Activated CD4-positive, alpha-beta T cell treated with anti-CD3 and anti-CD28 coated beads, Interleukin-2, amount 50 U/mL, for 24 hours (primary cell): ENCODE results near the gene CR1L.
"Not testable (repeated sequence)": the region's sequence is repeated elsewhere in the genome, so short reads cannot be mapped to it uniquely, and the experiment has no call there.

ENCODE experiments used
- DNase-seq, 2 donors: peaks; one replicate each; pipeline ENCODE4 v3.0.0-alpha.2; 2020; ENCODE audit warnings: low read depth in 1 of 2, low spot score in 1 of 2

Gene CR1L

DNA sequence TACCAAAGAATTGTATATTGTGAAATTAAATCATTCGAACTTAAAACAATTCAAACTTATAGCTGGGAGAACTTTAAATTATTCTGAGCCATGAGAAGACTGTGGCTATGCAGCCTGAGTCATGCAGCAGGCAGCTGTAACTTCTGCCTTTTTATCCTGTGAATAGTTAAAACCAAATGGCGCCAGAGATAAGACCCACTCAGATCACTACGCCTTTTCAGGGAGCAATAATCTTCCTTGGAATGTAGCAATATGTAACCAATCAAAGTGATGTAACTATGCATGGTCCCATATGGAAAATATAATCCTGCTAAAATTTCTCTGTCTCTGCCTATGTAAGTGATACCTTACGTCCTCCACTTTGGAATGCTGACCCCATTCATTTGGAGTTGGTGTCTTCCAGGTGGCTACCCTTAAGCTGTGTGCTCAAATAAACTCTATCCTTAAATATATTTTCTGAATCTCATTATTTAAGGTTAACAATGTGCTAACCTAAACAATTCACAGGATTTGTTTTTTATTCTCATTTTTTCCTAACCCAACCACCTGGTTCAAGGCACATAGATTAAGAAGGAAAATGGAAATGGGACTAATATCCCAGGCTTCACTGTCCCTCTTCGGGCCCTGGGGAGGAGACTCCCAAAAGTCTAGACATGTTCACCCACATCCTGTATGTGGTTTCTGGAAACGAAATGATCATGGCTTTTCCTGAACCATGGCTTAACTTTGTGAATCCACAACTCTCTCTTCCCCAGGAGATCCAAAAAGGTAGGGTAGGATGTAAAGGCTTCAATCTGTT, 35.9 kb downstream of the CR1L start:
- not testable (repeated sequence) for DNase-seq

DNA sequence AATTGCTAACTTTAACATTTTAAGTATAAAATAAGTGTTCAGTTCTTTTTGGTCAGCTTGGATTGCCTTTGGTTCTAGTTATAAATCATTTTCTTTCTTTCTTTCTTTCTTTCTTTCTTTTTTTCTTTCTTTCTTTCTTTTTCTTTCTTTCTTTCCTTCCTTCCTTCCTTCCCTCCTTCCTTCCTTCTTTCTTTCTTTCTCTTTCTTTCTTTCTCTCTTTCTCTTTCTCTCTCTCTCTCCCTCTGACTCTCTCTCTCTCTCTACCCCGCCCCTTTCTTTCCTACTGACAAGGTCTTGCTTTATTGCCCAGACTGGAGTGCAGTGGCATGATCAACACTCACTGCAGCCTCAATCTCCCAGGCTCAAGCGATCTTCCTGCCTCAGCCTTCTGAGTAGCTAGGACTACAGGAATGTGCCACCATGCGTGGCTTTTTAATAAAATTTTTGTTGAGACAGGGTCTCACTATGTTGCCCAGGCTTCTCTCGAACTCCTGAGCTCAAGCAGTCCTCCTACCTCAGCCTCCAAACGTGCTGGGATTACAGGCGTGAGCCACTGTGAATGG, 38.0 kb downstream of the CR1L start:
- DNase-seq, result not testable (repeated sequence)

DNA sequence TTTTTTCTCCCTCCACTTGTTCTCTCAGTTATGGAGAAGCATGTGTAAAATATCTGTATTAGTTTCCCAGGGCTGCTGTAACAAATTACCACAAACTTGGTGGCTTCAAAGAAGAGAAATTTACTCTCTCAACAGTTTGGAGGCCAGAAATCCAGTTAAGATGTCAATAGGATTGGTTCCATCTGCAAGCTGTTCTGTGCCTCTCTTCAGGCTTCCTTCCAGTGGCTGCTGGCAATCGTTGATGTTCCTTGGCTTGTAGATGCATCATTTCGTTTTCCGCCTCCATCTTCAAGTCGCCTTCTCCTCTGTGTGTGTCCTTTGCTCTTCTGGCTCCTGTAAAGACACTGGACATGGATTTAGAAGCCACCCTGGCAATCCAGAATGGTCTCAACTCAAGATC, 45.6 kb downstream of the CR1L start:
- not testable (repeated sequence) for DNase-seq

DNA sequence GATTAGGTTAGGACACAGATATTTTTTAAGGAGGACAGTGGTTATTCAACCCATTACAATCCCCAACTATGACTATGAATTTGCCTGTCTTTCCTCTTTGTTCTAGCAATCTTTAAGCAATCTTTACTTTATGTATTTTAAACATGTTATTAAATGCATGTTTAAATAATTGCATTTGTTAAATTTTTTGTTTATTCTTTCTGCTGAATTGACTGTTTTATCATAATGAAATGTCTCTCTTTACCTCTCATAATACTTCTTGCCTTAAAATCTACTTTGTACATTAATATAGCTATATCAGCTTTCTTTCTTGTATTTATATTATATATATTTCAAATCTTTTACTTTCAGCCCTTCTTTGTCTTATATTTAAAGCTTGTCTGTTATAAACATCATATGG, 46.1 kb downstream of the CR1L start:
- no peak for DNase-seq

DNA sequence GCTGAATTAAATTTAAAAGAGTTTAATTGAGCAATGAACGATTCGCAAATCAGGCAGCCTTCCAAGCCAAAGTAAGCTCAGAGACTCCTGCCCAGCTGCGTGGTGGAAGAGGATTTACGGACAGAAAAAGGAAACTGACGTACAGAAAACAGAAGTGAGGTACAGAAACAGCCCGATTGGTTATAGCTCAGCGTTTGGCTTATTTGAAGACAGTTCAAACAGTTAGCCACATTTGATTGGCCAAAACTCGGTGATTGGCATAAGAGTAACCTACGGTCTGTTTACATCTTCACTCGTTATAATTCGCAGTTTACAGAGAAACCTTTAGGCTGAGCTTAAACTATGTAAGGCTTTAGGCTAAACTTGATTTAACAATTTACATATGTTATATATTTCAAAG, 46.9 kb downstream of the CR1L start:
- DNase-seq, result no peak

DNA sequence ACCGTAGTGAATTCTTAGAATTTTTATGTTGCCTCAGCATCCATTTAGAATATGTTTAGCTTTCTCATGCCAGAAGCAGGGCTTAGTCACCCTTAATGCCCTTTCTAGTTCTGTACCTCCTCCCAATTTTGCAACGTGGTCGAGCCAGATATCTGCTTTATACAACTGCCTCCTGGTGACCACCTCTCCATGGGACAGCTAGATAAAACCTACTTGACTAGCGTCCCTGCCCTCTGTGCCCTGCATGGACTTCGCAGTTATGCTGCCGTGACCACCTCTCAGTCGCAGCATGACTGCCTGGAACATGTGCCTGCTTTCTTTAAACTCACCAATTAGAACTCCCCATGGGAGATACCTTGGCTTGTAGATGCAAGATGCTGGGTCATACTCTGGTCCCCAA, 47.4 kb downstream of the CR1L start:
- DNase-seq, result not testable (repeated sequence)

DNA sequence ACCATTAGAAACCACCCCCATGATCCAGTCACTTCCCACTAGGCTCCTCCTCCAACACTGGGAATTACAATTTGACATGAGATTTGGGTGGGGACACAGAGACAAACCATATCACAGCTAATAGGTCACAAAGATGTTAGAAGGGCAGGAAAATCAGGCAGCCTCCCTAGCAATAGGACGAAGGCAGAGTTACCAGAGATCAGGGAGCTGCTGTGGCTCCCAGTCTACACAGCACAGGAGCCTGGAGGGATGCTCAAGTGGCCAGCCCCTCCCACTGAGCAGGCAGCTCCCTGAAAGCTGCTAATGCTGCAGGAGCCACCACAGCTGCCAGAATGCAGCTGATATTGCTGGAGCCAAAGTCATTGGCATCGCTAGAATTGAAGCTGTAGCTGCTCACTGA, 51.0 kb downstream of the CR1L start:
- DNase-seq, result no peak

DNA sequence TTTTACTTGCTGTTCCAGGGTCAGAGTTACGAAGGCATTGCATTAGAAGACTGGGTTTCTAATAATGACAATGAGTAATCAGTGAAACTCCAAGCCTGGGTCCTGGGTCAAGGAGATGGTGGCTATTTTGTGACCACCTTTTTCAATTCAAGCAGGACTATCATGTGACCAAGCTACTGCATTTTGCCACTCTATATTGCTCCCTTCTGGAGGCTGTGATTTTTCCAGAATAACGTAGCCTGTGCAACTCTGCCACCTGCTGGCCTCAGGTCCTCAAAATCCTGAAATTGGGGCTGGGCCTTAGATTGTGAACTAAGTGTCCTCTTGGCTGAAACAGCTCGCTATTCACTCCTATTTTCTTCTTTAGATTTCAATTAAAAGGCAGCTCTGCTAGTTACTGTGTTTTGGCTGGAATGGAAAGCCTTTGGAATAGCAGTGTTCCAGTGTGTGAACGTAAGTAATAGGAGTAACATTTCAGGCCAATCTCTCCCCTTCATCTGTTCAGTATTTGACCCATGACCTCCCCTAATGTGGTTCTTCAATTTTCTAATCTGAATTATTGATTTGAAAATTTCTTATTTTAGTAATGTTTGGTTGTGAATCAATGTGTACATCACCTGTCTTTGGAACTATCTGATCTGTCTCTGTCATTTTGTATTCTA, 54.0 kb downstream of the CR1L start:
- no peak for DNase-seq

DNA sequence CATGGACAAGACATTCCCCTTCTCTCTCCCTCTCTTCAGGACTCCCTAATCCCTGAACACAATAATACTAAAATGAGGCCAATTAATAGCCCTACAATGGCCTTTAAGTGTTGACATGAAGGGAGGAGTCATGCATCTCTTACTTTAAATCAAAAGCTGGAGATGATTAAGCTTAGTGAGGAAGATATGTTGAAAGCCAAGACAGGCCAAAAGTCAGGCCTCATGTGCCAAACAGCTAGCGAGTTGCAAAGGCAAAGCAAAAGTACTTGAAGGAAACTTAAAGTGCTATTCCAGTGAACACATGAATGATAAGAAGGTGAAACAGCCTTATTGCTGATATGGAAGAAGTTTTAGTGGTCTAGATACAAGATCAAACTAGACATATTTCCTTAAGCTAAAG, 57.4 kb downstream of the CR1L start:
- DNase-seq, result no peak

DNA sequence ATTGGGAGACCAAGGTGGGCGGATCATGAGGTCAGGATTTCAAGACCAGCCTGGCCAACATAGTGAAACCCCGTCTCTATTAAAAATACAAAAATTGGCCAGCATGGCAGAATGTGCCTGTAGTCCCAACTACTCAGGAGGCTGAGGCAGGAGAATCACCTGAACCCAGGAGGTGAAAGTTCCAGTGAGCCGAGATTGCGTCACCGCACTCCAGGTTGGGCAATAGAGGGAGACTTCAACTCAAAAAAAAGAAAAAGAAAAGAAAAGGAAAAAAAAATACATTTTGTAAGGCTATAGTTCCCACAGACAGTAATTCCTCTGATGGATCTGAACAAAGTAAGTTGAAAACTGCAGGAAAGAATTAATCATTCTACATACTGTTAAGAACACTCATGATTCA, 58.8 kb downstream of the CR1L start:
- no peak for DNase-seq

DNA sequence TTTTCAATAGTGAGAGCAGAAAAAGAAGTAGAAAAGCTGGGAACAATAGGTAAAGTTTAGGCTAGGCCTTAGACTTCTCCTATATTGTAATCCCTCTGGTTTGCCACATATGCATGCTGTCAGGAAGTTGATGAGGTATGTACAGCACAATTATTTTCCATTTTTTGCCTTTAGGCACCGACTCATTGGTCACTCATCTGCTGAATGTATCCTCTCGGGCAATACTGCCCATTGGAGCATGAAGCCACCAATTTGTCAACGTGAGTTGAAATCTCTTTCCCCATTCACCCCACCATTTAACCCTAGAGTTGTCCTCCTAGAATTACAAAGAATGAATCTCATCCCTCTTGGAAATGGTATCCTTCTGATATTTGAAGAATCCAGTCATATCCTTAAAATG, 63.1 kb downstream of the CR1L start:
- not testable (repeated sequence) for DNase-seq

DNA sequence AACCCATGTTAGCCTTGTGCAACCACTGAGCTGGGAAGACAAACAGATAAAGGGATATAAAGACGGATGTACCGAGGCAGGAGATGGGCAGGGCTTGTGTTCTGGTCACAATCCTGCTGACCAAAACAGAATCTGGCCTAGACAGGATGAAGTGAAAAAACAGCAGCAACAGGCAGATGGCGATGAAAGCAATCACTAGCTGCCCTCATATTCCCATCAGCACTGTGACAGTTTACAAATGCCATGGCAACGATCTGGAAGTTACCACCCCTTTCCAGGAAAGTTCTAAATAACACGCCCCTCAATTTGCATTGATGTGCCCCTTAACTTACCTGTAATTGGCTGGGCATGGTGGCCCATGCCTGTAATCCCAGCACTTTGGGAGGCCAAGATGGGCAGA, 66.4 kb downstream of the CR1L start:
- DNase-seq, result no peak

DNA sequence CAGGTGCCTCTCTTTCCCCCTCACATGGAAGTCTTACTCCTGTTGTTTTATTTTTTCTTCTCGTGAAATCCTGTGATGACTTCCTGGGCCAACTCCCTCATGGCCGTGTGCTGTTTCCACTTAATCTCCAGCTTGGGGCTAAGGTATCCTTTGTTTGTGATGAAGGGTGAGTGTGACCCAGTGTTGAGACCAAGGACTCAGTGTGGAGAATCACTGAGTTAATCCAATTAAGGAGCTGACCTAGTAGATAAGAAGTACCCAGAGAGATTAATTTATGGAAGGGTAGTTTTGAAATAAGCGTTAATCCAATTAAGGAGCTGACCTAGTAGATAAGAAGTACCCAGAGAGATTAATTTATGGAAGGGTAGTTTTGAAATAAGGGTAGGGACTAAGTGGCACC, 67.8 kb downstream of the CR1L start:
- not testable (repeated sequence) for DNase-seq

DNA sequence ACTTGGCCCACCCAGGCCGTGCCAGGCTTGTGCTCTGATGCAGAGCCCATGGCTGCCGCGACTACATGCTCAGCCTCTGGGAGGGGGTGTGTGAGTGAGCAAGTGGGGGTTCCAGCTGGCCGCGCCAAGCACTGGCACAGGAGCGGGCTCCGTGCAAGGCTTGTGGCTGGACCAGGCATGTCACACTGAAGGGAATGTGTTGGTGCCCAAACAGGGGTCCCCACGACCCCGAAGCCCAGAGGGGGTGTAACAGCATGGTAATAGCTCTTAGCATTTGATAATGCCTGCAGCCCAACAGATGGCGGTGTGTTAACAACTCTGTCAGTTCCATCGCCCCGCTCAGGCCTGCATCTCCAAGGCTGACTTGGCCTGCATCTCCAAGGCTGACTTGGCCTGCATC, 68.6 kb downstream of the CR1L start:
- DNase-seq, result no peak

DNA sequence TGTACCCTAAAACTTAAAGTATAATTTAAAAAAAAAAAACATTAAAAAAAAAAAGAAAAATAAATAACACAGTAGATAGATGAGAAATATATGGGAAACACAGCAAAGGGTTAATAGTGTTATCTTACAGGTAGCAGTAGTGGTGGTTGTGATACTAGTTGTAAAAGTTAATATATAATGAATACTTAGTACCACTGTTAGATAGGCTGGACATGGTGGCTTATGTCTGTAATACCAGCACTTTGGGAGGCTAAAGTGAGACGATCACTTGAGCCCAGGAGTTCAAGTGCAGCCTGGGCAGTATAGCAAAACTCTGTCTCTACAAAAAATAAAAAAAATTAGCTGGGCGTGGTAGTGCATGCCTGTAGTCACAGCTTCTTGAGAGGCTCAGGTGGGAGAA, 74.3 kb downstream of the CR1L start:
- DNase-seq, result no peak

DNA sequence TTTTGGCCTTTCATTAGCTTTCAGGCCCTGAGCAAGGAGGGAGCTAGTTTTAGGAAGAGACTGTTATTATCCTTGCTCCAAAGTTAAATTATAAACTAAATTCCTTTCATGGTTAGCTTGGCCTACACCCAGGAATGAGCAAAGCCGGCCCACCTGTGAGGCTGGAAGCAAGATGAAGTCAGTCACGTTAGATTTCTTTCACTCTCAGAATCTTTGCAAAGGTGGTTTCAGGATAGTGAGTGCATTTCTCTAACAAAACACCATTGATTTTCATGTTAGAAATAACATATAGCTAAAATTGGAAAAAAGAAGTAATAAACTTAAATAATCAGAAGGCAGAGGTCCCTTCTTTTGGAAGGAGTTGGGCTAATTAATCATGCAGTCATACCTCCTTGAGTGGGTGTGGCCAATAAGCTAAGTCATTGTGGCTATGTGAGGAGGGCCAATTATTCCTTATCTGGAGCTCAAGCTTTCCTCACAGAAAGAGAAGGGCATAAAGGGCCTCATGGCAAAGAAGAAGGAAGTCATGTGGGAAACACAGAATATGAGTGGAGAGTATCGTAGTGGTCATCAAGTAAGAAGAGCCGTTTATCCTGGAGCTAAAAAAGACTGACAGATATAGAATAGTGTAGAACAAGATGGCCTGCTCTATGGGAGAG, 83.4 kb downstream of the CR1L start:
- not testable (repeated sequence) for DNase-seq

DNA sequence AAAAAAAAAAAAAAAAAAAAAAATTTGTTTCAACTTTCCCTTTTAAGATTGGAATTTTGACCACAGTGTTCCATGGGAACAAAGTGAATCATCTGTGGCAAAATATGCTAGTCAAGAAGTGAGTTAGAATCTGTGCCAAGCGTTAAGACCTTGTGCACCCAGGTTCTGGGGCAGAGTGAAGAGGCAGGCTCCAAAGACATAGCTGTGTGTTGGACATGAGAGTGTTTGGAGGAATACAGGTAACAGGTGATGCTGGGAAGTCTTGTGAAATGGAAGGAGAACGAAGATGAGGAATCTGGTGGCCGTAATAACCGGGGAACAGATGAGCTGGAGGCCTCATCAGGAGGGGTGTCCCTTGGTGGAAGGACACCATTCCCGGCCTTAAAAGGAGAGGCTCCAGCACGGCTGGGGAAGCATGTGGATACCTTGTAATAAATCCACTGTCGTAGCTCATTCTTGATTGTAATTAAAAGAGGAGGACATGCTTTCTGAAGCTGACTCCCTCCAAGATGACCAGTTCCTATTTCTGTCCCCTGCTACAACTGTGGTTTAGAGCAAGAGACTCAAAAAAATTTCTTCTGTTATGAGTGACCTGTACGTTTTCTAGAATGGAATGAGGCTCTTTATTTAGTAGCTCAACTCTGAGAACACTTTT, 92.7 kb downstream of the CR1L start:
- not testable (repeated sequence) for DNase-seq

DNA sequence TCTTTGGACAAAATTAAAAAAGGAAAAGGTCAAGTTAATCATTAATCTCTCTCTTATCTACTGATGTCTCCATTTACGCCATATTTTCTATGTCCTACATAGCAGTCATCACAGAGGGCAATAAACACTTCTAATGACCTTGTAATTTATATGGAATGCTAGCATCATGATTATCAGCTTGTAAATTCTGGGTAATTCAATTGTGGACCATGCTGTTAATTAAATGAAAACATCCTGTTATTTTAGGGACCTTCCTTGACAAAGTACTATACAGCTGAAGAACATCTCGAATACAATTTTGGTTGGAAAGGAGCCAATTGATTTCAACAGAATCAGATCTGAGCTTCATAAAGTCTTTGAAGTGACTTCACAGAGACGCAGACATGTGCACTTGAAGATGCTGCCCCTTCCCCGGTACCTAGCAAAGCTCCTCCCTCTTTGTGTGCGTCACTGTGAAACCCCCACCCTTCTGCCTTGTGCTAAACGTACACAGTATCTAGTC, 93.3 kb downstream of the CR1L start:
- DNase-seq, result not testable (repeated sequence)

DNA sequence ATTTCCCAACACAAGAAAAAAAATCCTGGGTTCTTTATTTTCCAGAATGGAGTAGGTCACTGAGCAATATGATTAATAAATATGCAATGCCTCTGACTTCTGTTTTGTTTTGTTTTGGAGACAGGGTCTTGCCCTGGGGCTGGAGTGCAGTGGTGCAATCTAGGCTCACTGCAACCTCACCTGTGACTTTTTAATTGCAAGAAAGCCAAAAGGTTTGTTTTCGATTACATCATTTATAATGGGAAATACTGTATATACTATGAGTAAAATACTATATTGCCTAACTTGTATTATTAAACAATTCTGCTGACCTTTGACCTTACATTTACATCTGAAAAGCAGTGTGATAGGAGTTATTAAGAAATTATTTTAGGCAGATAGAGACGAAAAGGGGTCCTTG, 95.3 kb downstream of the CR1L start:
- no peak for DNase-seq

DNA sequence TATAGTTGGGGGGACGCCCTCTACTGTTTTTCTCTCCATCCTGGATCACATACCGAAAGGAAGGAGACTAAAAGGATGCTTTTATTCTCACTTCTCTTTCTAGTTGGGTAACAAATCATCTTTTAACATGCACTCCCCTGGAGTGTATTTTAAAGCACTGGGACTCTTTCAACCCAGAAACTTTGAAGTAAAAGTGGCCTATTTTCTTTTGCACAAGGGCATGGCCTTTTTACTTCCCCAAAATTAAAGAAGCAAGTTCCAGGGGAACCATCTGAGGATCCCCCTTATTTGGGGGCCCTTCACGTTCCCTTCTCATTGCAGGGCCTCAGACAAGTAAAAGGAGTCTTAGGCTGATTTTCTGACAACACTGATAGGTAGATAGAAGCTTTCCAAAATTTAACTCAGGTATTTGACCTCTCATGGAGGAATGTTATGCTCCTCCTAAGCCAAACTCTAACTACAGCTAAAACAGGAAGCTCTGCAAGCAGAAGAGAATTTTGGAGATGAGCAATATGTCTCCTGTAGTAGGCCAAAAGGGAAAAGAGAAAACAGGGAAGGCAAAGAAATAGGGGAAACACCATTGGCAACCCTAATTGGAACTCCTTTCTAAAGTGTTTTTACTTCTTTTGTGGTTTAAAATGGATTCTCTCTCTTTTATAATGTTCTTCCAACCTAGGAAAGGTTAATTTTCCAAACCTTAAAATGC, 98.1 kb downstream of the CR1L start:
- no peak for DNase-seq
